Measurements from ENCODE around the gene NFATC3.

NFATC3 gene

GRCh38 chr16:68259007-68259825, 174.0 kb downstream of the NFATC3 start:
- no peak overlapping the region for H3K27ac ChIP-seq
- no peak for TF ChIP-seq CTCF (conservative IDR thresholded peaks at IDR 0.05)

- peak overlapping the region; percentile 76 for H3K27ac ChIP-seq
- no peak for TF ChIP-seq CTCF (conservative IDR thresholded peaks at IDR 0.05)
Observed at GRCh38 chr16:68263559-68264127, 178.5 kb downstream of the NFATC3 start.

GRCh38 chr16:68264128-68265077, 179.2 kb downstream of the NFATC3 start, which contains the start of gene SLC7A6:
TSS of gene SLC7A6 (plus strand) at chr16:68264526. CDS start at chr16:68274727, 10,201 bp downstream.
- peak within 1 kb of the TSS; percentile 76 for H3K27ac ChIP-seq
- peak; percentile 54 for TF ChIP-seq CTCF (conservative IDR thresholded peaks at IDR 0.05)

GRCh38 chr16:68265078-68265920, 180.1 kb downstream of the NFATC3 start:
- peak overlapping the region; percentile 76 for H3K27ac ChIP-seq
- no peak for TF ChIP-seq CTCF (conservative IDR thresholded peaks at IDR 0.05)

GRCh38 chr16:68267612-68268405, 182.6 kb downstream of the NFATC3 start:
- TF ChIP-seq CTCF (conservative IDR thresholded peaks at IDR 0.05): no peak
- H3K27ac ChIP-seq: no peak overlapping the region

- TF ChIP-seq CTCF (conservative IDR thresholded peaks at IDR 0.05): no peak
- no peak overlapping the region for H3K27ac ChIP-seq
Observed at GRCh38 chr16:68269793-68270192, 184.6 kb downstream of the NFATC3 start.
